ENCODE measurements around the gene ITGB1.

ITGB1 gene

DNA sequence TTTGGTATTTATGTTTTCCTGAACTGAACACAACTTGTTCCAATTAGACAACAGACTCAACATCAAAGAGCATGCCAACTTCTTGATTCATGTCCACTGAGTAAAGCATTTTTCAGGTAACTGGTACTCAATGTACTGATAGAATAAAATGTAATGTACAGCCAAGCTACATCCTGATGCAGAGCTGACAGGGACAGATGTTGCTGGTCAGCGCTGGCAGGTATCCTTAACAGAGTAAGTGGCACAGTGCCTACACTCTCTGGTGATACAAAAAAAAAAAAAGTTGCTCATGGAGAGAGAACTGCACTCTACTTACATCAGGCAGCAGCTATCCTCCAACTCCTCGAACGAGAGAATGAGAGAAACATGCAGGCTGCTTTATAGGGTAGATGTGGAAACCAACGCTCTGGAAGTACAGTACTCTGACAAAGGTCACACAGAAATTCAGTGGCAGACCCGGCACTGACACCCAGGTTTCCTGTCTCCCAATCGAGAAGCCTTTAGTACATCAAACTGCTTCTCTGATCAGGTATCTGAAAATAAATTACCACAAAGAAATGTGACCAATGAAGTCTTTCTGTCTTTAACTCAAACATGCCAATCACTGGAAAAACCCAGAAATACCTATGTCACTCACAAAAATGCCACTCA, 4.6 kb downstream of the ITGB1 start:
- Mint-ChIP-seq H3K27ac (peak overlapping the region; percentile 72), H3K36me3 (no peaks in the 10 kb centered on the region), H3K9me3 (no peaks in the 10 kb centered on the region), H3K4me3 (peak overlapping the region; percentile 73), H3K27me3 (no peaks in the 10 kb centered on the region), H3K4me1 (peaks cover 66% of the 10 kb centered on the region)
- ATAC-seq = no peak

DNA sequence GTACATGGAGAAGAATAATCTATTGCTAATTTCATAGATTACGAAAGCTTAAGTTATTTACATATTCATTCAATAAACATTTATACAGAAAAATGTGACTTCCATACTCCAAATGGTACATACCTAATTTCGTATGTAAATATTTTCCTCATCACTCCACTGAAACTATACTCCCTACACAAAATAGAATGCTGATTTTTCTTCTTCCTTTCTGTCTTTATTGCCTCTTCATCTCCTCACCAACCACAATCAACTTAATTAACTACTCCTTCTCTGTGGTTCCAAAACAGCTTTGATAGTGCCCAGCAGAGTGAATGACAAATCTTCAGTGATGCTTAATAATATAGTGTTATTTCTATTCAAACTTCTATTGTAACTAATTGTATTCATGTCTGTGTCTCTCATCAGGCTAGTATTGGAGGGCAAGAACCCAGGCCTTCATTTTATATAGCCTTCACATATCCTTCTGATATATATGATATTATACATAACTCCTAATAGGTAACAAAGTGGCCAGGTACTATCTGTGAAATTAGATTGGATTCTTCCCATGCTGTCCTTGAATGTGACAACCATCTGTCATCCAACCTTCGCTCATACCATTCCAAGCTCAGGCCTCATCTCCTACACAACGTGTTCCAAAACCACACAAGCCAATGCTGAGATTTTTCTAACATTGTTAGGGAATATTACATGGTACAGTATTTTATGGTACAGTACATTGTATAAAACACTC, 5.3 kb downstream of the ITGB1 start:
- no peak for ATAC-seq
- H3K27ac Mint-ChIP-seq = no peak overlapping the region
- H3K4me3 Mint-ChIP-seq = peak overlapping the region; percentile 4
- no peaks in the 10 kb centered on the region for H3K27me3 Mint-ChIP-seq
- no peaks in the 10 kb centered on the region for H3K36me3 Mint-ChIP-seq
- H3K4me1 Mint-ChIP-seq = peaks cover 72% of the 10 kb centered on the region
- no peaks in the 10 kb centered on the region for H3K9me3 Mint-ChIP-seq

DNA sequence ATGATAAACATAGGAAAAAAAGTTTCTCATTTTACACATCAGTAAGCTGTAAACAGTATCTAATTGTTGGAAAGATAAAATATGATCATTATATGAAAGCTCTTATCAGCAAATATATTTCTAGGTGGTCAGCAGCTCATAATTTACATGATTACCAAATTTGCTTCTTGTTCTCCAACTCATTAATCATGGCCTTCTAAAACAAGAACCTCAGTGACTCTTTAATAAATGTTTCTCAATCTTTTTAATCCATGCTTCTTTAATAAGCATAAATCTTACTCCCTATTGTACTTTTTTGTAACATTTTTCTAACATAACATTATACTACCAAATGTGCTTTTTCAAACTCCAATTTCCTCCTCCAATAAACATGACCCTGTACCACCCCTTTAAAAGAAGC, 5.9 kb downstream of the ITGB1 start:
- Mint-ChIP-seq H3K4me3 (no peak overlapping the region), H3K27me3 (no peaks in the 10 kb centered on the region), H3K27ac (no peak overlapping the region), H3K9me3 (no peaks in the 10 kb centered on the region), H3K36me3 (no peaks in the 10 kb centered on the region), H3K4me1 (peaks cover 76% of the 10 kb centered on the region)
- no peak for ATAC-seq

- H3K27me3 Mint-ChIP-seq = no peaks in the 10 kb centered on the region
Measured at GRCh38 chr10:32951111-32951510, 6.9 kb downstream of the ITGB1 start.

GRCh38 chr10:32950591-32951108, 7.4 kb downstream of the ITGB1 start:
- no peaks in the 10 kb centered on the region for H3K36me3 Mint-ChIP-seq
- no peak for ATAC-seq
- H3K27me3 Mint-ChIP-seq = no peaks in the 10 kb centered on the region
- H3K9me3 Mint-ChIP-seq = no peaks in the 10 kb centered on the region
- H3K27ac Mint-ChIP-seq = peak overlapping the region; percentile 8
- peaks cover 81% of the 10 kb centered on the region for H3K4me1 Mint-ChIP-seq
- H3K4me3 Mint-ChIP-seq = no peak overlapping the region

More at GRCh38 chr10:32951111-32951510, 6.9 kb downstream of the ITGB1 start:
- H3K27ac Mint-ChIP-seq = peak overlapping the region; percentile 8
- no peak for ATAC-seq
- peaks cover 78% of the 10 kb centered on the region for H3K4me1 Mint-ChIP-seq
- no peaks in the 10 kb centered on the region for H3K36me3 Mint-ChIP-seq
- H3K4me3 Mint-ChIP-seq = no peak overlapping the region
- H3K9me3 Mint-ChIP-seq = no peaks in the 10 kb centered on the region

DNA sequence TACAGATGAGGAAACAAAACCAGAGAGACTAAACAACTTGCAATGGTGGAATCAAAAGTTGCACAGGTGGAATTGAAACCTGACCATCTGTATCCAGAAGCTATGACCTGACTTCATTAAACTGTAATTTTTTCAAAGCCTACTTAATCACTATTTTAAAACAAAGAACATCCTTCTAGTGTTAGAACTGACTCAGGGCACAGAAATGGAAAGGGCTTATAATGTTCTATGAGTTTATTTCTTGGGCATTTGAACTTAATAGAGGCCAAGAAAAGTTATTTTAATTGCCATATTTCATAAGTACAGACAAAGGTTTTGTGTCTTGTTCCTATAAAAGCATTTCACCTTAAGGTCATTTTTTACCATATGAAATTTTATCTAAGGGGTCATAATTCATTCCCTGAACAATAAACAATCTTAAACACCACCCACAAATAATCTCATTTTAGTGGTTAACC, 8.8 kb downstream of the ITGB1 start:
- Mint-ChIP-seq H3K9me3 (no peaks in the 10 kb centered on the region), H3K27me3 (no peaks in the 10 kb centered on the region), H3K4me3 (no peak overlapping the region), H3K36me3 (no peaks in the 10 kb centered on the region), H3K27ac (no peak overlapping the region), H3K4me1 (peaks cover 74% of the 10 kb centered on the region)
- no peak for ATAC-seq

DNA sequence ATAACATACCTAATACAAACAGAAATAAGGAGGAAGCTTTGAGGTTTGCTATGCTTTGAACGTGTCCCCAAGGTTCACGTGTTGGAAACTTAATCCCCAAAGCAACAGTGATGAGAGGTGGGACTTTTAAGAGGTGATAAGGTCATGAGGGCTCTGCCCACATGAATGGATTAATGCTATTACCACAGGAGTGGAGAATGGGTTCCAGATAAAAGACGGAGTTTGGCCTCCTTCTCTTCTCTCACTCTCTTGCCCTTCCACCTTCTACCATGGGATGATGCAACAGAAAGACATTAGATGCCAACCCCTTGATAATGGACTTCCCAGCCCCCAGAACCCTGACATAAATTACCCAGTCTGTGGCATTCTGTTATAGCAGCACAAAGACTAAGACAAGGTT, 9.6 kb downstream of the ITGB1 start:
- no peaks in the 10 kb centered on the region for H3K36me3 Mint-ChIP-seq
- H3K4me3 Mint-ChIP-seq = no peak overlapping the region
- H3K4me1 Mint-ChIP-seq = peaks cover 74% of the 10 kb centered on the region

DNA sequence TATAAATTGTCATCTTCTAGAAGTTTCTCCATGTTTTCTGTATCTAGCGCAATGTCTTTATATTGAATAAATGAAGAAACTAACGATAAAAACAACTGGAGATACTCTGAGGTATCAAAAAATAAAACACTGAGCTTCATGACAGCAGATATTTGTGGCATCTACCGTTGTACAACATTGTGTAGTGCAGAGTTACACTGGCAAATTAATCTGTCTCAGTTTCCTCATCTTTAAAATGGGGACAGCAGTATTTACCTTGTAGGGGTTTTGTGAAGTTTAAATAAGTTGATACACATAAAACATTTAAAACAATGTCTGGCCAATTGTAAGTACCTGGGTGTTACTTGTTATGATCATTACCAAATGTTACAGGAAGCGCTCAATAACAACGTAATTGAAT, 10.4 kb downstream of the ITGB1 start:
- no peaks in the 10 kb centered on the region for H3K36me3 Mint-ChIP-seq
- H3K27ac Mint-ChIP-seq = no peak overlapping the region
- H3K4me3 Mint-ChIP-seq = no peak overlapping the region

More for the DNA sequence above, 9.6 kb downstream of the ITGB1 start:
- Mint-ChIP-seq H3K27ac (no peak overlapping the region), H3K9me3 (no peaks in the 10 kb centered on the region), H3K27me3 (no peaks in the 10 kb centered on the region)
- no peak for ATAC-seq

GRCh38 chr10:32946108-32946507, 11.9 kb downstream of the ITGB1 start:
- ATAC-seq = no peak
- Mint-ChIP-seq H3K27me3 (no peaks in the 10 kb centered on the region), H3K9me3 (no peaks in the 10 kb centered on the region), H3K4me3 (no peak overlapping the region), H3K36me3 (peaks cover 6% of the 10 kb centered on the region), H3K27ac (no peak overlapping the region), H3K4me1 (peaks cover 70% of the 10 kb centered on the region)

More for the DNA sequence above, 10.4 kb downstream of the ITGB1 start:
- no peaks in the 10 kb centered on the region for H3K27me3 Mint-ChIP-seq
- peaks cover 70% of the 10 kb centered on the region for H3K4me1 Mint-ChIP-seq
- no peaks in the 10 kb centered on the region for H3K9me3 Mint-ChIP-seq
- no peak for ATAC-seq

DNA sequence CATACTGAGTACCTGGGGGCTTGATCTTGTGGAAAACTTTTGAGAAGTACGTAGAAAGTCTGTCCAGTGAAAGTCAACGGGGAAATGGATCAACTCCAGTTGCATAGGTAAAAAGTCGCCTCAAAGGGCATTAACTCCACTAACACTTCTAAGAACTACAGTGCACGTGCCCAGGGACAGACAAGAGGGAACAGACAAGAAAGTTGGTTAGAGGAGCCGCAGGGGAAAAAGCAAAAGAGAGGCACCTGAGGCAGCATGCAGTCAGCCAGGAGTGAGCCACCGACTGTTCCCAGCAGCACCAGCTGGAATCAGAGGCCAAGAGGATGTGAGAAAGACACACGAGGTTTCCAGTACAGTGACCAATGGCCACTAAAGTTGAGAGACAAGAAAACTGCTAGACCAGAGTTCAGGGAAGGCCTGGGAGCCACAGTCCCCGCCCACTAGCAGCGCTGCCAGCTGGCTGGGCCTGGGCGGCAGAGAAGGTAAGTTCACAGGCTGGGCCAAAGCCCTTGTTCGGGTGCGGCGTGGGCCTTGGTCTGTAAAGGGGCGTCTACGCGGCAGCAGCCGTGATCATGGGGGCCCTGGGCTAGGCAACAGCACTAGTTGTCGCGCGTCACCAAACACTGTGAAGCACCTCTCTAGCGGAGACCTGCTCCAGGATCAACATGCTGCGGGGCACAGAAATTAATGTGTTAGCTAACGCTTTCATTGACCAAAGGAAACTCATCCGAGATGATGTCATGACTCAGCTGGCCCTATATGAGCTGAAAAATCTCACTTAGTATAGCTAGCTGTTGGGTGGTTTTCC, 14.0 kb downstream of the ITGB1 start:
- Mint-ChIP-seq H3K36me3 (peaks cover 6% of the 10 kb centered on the region), H3K4me3 (peak overlapping the region; percentile 8), H3K27ac (peak overlapping the region; percentile 80), H3K27me3 (no peaks in the 10 kb centered on the region), H3K9me3 (no peaks in the 10 kb centered on the region), H3K4me1 (peaks cover 74% of the 10 kb centered on the region)
- ATAC-seq = peak; percentile 65

DNA sequence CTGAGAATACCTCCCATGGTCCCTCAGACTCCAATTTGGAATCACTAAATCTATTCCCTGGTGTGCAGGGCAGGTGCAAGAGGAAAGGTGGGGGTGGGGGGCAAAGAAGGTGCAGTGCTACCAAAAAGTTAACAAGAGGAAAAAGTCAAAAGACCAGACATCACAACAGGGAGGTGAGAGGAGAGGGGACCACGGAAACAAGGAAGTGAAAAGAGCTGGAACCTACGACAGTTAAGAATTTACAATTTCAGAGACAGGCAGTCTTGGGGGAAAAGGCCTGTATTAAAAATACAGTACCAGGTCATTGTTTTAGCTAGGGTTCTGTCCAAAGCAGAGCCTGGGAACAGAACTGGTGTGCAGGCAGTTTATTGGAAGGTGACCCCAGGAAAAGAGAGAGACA, 14.6 kb downstream of the ITGB1 start:
- peak overlapping the region; percentile 80 for H3K27ac Mint-ChIP-seq
- ATAC-seq = peak; percentile 69
- H3K4me1 Mint-ChIP-seq = peaks cover 74% of the 10 kb centered on the region

DNA sequence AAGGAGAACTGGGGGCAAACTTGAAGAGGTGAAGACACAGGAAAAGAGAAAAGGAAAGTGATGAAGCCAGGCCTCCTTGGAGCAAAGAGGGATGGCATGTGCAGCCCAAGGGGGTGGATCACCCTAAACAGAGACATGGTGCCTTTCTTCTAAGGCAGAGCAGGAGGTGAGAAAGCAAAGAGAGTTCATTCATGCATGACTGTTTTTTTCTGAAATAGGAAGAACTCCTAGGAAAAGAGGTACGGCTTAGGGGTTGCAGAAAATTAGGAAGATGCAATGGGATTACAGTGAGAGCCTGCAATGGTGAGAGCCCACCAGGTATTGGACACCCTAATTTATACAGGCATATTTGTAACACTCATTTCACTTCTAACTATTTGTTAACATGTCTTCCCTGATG, 15.9 kb downstream of the ITGB1 start:
- no peak for ATAC-seq
- H3K4me1 Mint-ChIP-seq = peaks cover 72% of the 10 kb centered on the region
- no peak overlapping the region for H3K4me3 Mint-ChIP-seq
- H3K36me3 Mint-ChIP-seq = peaks cover 6% of the 10 kb centered on the region
- H3K9me3 Mint-ChIP-seq = no peaks in the 10 kb centered on the region
- H3K27me3 Mint-ChIP-seq = no peaks in the 10 kb centered on the region
- H3K27ac Mint-ChIP-seq = peak overlapping the region; percentile 54

More for the DNA sequence above, 14.6 kb downstream of the ITGB1 start:
- H3K27me3 Mint-ChIP-seq = no peaks in the 10 kb centered on the region
- peak overlapping the region; percentile 38 for H3K4me3 Mint-ChIP-seq
- H3K36me3 Mint-ChIP-seq = peaks cover 6% of the 10 kb centered on the region
- H3K9me3 Mint-ChIP-seq = no peaks in the 10 kb centered on the region

GRCh38 chr10:32941357-32941756, 16.7 kb downstream of the ITGB1 start:
- peaks cover 6% of the 10 kb centered on the region for H3K36me3 Mint-ChIP-seq
- no peaks in the 10 kb centered on the region for H3K9me3 Mint-ChIP-seq
- no peaks in the 10 kb centered on the region for H3K27me3 Mint-ChIP-seq
- no peak for ATAC-seq
- peaks cover 71% of the 10 kb centered on the region for H3K4me1 Mint-ChIP-seq
- H3K27ac Mint-ChIP-seq = peak overlapping the region; percentile 54
- peak overlapping the region; percentile 17 for H3K4me3 Mint-ChIP-seq

- Mint-ChIP-seq H3K4me1 (peaks cover 71% of the 10 kb centered on the region), H3K9me3 (no peaks in the 10 kb centered on the region), H3K36me3 (peaks cover 11% of the 10 kb centered on the region), H3K27ac (peak overlapping the region; percentile 54), H3K4me3 (peak overlapping the region; percentile 8), H3K27me3 (no peaks in the 10 kb centered on the region)
- peak; percentile 44 for ATAC-seq
Measured at GRCh38 chr10:32940321-32941301, 17.4 kb downstream of the ITGB1 start.

Data from stimulated activated memory B cell treated with anti-CD40 and anti-IgM and Interleukin-4, amounts not matched to agents 10 μg/mL and 1 μg/mL and 100 μg/mL, for 72 hours (primary cell).